Endothelial cell of umbilical vein (primary cell): ENCODE measurements around the gene RFX6. TPM values are rescaled to one million over a fixed set of nuclear protein-coding genes. Genes with fewer than 3 reads are reported as not detected.
A peak's percentile ranks its signal among the peaks of the same experiment; 100 is the strongest.

ENCODE experiments used
- BruUV-seq: library from RNA; stranded (reverse); fragments of 400-500 nt; replicated peaks from 2 replicates; lab custom pipeline; 2021; lab: Mats Ljungman, UMichigan
- CTCF ChIA-PET: fragments of 300-600, 350-600 bp; sonication (Branson Sonifier 250); formaldehyde crosslinking; loops from one replicate; lab custom pipeline; 2021; ENCODE audit warnings: antibody characterized with exemption, inconsistent platforms; lab: Charles Lee
- POLR2A ChIA-PET: fragments of 300-600, 350-600 bp; sonication (Branson Sonifier 250); formaldehyde crosslinking; loops from one replicate; lab custom pipeline; 2021; ENCODE audit warnings: antibody characterized with exemption, inconsistent platforms; lab: Charles Lee
- DNase-seq: peaks from one replicate; pipeline ENCODE4 v3.0.0-alpha.2; 2011; ENCODE audit warnings: low read depth, low spot score
- FAIRE-seq: peaks from 2 replicates; lab custom pipeline; 2011; peaks lifted over from hg19 to GRCh38; lab: Jason Lieb, UNC
- H2AFZ ChIP-seq: 2 replicates; pipeline ENCODE4 v1.6.0; 2012; ENCODE audit warnings: low read depth, low read length, control low read depth, inconsistent platforms
- H3K27ac ChIP-seq: 2 replicates; pipeline ENCODE4 v1.5.1; 2011; ENCODE audit warnings: low read depth, mild to moderate bottlenecking, control low read depth, low read length, moderate library complexity; ENCODE audit not compliant: insufficient read depth
- H3K27me3 ChIP-seq, 2 experiments: 2 replicates each; pipeline versions ENCODE4 v1.6.0 to v1.6.1; 2011; ENCODE audit warnings: low read length in 2 of 2, mixed read lengths in 1 of 2; ENCODE audit not compliant: control insufficient read depth in 2 of 2, insufficient read depth in 2 of 2
- H3K36me3 ChIP-seq, 2 experiments: 2 replicates in 1 of 2; 3 replicates in 1 of 2; pipeline ENCODE4 v1.5.1; 2011; ENCODE audit warnings: low read length in 2 of 2, mild to moderate bottlenecking in 1 of 2, moderate library complexity in 1 of 2; ENCODE audit not compliant: control insufficient read depth in 2 of 2, insufficient read depth in 2 of 2; ENCODE audit errors: extremely low read depth in 1 of 2
- H3K4me1 ChIP-seq: 3 replicates; pipeline ENCODE4 v1.5.1; 2011; ENCODE audit warnings: mild to moderate bottlenecking, low read length; ENCODE audit not compliant: control insufficient read depth, insufficient read depth; ENCODE audit errors: extremely low read depth
- H3K4me2 ChIP-seq: 2 replicates; pipeline ENCODE4 v1.6.1; 2011; ENCODE audit warnings: low read length, control low read depth, mixed read lengths; ENCODE audit not compliant: insufficient read depth
- H3K4me3 ChIP-seq, 3 experiments: fragments of 200-600 bp in 1 of 3; sonication (generic), shearing (Covaris generic) in 1 of 3; replicated peaks in 1 of 3; 2 replicates each; pipeline ENCODE4 v1.5.1; 2011 to 2016; ENCODE audit warnings: control low read depth in 3 of 3, low read length in 3 of 3, mild to moderate bottlenecking in 2 of 3, inconsistent platforms in 1 of 3, low read depth in 1 of 3, moderate library complexity in 1 of 3; ENCODE audit not compliant: insufficient read depth in 1 of 3
- H3K79me2 ChIP-seq: 2 replicates; pipeline ENCODE4 v1.6.0; 2012; ENCODE audit warnings: low read length, inconsistent platforms; ENCODE audit not compliant: control insufficient read depth, insufficient read depth
- H3K9ac ChIP-seq: replicated peaks from 2 replicates; pipeline ENCODE3; 2011; ENCODE audit warnings: low read length, control low read depth; ENCODE audit not compliant: insufficient read depth; ENCODE audit errors: extremely low read depth
- H3K9me1 ChIP-seq: replicated peaks from 3 replicates; pipeline ENCODE4 v1.6.0; 2011; ENCODE audit warnings: mild to moderate bottlenecking, low read length; ENCODE audit not compliant: control insufficient read depth, insufficient read depth; ENCODE audit errors: extremely low read depth
- H3K9me3 ChIP-seq: replicated peaks from 2 replicates; pipeline ENCODE4 v1.5.1; 2012; ENCODE audit warnings: low read length, inconsistent platforms; ENCODE audit not compliant: control insufficient read depth, insufficient read depth
- H4K20me1 ChIP-seq: replicated peaks from 2 replicates; pipeline ENCODE3; 2011; ENCODE audit warnings: mild to moderate bottlenecking, low read length; ENCODE audit not compliant: control insufficient read depth, insufficient read depth; ENCODE audit errors: extremely low read depth
- JUN ChIP-seq: IDR thresholded peaks from 2 replicates; pipeline ENCODE4 v1.6.1; 2011; ENCODE audit warnings: borderline replicate concordance, low read depth; ENCODE audit not compliant: insufficient read length, insufficient read depth
- MYC ChIP-seq: IDR thresholded peaks from one replicate; pipeline ENCODE4 v1.6.1; 2011; ENCODE audit warnings: mild to moderate bottlenecking, low read depth, low read length
- POLR2A ChIP-seq: IDR thresholded peaks from 2 replicates; pipeline ENCODE4 v1.6.1; 2012; ENCODE audit warnings: low read depth, mild to moderate bottlenecking, control low read depth, low read length
- dilution Hi-C: fragments of 300-500 bp; cut with MboI; formaldehyde crosslinking; loops from one replicate; pipeline ENCODE4 v1.15.0; 2019; ENCODE audit warnings: low sequenced_read_pairs; ENCODE audit not compliant: extremely low pct_ligation_motif_present
- intact Hi-C: fragments of 100-400 bp; cut with micrococcal nuclease; formaldehyde crosslinking; loops from one replicate; pipeline ENCODE4 v1.10.0; 2022
- polyA plus RNA-seq, 4 experiments: library from polyadenylated mRNA; depleted of rRNA in 3 of 4; stranded (reverse) in 3 of 4; unstranded in 1 of 4; fragments of >200 nt; gene quantifications; 2 replicates each; pipeline versions ENCODE4 v1.2.1 to v1.2.3, GENCODE V29; 2011 to 2012; ENCODE audit warnings: missing spikeins in 1 of 4
- total RNA-seq: library from RNA; stranded (reverse); gene quantifications from 2 replicates; pipeline ENCODE4 v1.2.3, GENCODE V29; 2021
- TF ChIP-seq, protein P1 (sequence below), 2 donors: IDR thresholded peaks; 1 replicate in 1 of 2; 2 replicates in 1 of 2; pipeline ENCODE4 v1.5.1; 2011; ENCODE audit warnings: low read length in 2 of 2, mild to moderate bottlenecking in 2 of 2, moderate library complexity in 2 of 2, control low read depth in 1 of 2, inconsistent platforms in 1 of 2, low read depth in 1 of 2; ENCODE audit not compliant: insufficient read depth in 1 of 2; ENCODE audit errors: extremely low read depth in 1 of 2

Gene RFX6
- total and polyA plus RNA-seq, 2 donors (not counting 3 experiments of a cell fraction or from before 2014, with no cell fraction given): not detected

DNA sequence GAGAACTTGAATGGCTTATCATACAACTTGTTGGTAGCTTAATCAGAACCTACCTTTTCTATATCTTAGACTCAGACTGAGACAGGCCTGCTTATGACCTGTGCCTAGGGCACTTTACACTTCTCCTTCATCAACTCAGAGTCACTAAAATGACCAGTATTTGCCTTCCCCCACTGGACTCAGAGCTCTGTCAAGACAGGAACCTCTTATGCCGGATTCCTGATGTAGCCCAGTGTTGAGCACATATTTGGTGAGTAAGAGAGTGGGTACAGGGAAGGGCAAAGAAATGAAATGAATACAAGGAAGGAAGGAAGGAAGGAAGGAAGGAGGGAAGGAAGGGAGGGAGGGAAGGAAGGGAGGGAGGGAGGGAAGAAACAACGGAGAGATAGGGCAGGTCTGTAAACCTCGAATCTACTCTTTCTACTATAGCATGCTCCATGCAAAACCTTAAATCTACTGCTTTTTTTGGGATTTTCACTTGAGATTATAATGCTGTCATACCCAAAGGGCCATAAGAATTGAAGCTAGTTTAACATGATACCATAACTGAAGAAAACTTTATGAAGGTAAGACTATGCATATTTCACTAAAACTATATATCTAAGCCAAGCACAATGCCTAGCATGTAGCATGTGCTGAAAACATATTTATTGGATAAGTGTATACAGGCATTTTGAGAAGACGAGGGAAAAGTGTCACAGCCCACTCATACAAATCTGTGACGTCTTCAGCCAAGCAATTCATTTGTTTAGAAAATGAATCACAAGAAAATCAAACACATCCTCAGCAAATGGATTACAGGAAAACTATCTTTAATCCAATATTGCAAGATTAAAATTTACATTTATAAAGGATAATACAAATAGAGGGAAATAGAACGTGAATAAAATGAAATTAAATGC lies 89.9 kb downstream of the RFX6 start:
- ChIA-PET POLR2A (no interaction called here), CTCF (interaction anchor here (1.5 kb wide), 1 partner anchor 749 kb away, joined by 4 read pairs; no protein-coding TSS in a partner anchor)
- Histone ChIP-seq H3K4me3 (no peak overlapping the region), H4K20me1 (no peaks in the 10 kb centered on the region), H3K9ac (no peak overlapping the region), H3K27ac (no peak overlapping the region), H3K27me3 (no peaks in the 10 kb centered on the region), H3K4me1 (no peaks in the 10 kb centered on the region), H3K9me1 (no peaks in the 10 kb centered on the region), H3K4me2 (no peak overlapping the region), H3K9me3 (no peaks in the 10 kb centered on the region), H3K79me2 (no peaks in the 10 kb centered on the region), H3K36me3 (no peaks in the 10 kb centered on the region), H2AFZ (no peak overlapping the region)
- intact Hi-C loops (loop anchor here (5.0 to 10.0 kb wide), 2 partner anchors 352 to 700 kb away; partner anchors contain the start of gene RSPH4A), dilution Hi-C loops (no loop called here)
- no peak for TF ChIP-seq MYC
- BruUV-seq: no TSS peak
- DNase-seq: no peak
- no peak for FAIRE-seq

DNA sequence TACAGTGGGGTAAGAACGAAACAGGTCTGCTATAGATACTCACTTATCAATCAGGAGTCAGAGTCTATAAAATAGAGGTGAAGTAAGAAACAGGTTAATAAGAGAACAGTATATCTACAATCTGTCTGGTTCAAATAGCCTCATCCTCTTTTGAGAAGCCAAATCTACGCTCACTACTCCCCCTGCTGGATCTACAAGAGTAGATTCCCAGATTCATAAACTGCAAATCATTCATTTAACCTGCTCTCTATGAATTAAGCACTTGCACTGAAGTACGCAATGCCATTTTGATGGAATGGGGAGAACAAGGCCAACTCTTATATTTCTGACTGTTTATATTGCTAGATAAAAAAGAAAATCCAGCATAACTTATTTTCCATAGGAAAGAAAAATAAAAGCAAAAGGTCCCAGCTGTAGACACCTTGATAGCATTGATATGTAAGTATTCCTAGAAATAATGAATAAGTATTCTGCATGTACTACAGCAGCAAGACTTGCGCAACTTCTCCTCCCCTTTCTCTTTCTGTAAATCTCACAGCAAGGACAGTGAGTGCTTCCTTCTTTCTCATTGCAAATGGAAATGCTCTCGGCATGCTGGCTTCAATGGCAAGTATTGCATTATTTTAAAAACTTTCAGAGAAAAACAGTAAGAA lies 92.3 kb downstream of the RFX6 start:
- dilution Hi-C loops (no loop called here), intact Hi-C loops (loop anchor here (1.0 to 10.0 kb wide), 3 partner anchors 190 to 702 kb away; partner anchors contain the start of gene RSPH4A)
- no TSS peak for BruUV-seq
- Histone ChIP-seq H3K4me1 (no peaks in the 10 kb centered on the region), H3K4me3 (no peak overlapping the region), H3K27me3 (no peaks in the 10 kb centered on the region), H4K20me1 (no peaks in the 10 kb centered on the region), H3K9me1 (no peaks in the 10 kb centered on the region), H2AFZ (no peak overlapping the region), H3K36me3 (no peaks in the 10 kb centered on the region), H3K79me2 (no peaks in the 10 kb centered on the region), H3K4me2 (no peak overlapping the region), H3K9me3 (no peaks in the 10 kb centered on the region), H3K9ac (no peak overlapping the region), H3K27ac (no peak overlapping the region)
- CTCF ChIA-PET: interaction anchor here (0.7 to 2.4 kb wide), 8 partner anchors 11 to 751 kb away, joined by 3 to 17 read pairs (median 3); no protein-coding TSS in a partner anchor
- FAIRE-seq (peak; percentile 58), DNase-seq (peak; percentile 50)
- POLR2A ChIA-PET: no interaction called here
- TF ChIP-seq MYC: no peak
- TF ChIP-seq, protein P1, sequence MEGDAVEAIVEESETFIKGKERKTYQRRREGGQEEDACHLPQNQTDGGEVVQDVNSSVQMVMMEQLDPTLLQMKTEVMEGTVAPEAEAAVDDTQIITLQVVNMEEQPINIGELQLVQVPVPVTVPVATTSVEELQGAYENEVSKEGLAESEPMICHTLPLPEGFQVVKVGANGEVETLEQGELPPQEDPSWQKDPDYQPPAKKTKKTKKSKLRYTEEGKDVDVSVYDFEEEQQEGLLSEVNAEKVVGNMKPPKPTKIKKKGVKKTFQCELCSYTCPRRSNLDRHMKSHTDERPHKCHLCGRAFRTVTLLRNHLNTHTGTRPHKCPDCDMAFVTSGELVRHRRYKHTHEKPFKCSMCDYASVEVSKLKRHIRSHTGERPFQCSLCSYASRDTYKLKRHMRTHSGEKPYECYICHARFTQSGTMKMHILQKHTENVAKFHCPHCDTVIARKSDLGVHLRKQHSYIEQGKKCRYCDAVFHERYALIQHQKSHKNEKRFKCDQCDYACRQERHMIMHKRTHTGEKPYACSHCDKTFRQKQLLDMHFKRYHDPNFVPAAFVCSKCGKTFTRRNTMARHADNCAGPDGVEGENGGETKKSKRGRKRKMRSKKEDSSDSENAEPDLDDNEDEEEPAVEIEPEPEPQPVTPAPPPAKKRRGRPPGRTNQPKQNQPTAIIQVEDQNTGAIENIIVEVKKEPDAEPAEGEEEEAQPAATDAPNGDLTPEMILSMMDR (IDR thresholded peaks at IDR 0.05; ENCODE audit: extremely low read depth in 1 of 2, insufficient read depth in 1 of 2, low read depth in 1 of 2, low read length in 2 of 2): peak; percentile 38 to 49
- no peak for TF ChIP-seq JUN
- TF ChIP-seq POLR2A: no peak
